Psoas muscle (tissue), 8 donors: ENCODE measurements around the gene CNGA2. TPM values are rescaled to one million over a fixed set of nuclear protein-coding genes. Genes with fewer than 3 reads are reported as not detected.

Experiments used
- ATAC-seq, 4 donors: fragments of 200-7000 bp; cut with Tn5 transposase; one replicate each; pipeline ENCODE4 v1.9.1; 2020; ENCODE audit warnings: moderate library complexity in 3 of 4, mild to moderate bottlenecking in 2 of 4
- DNase-seq, 2 donors: peaks; one replicate each; pipeline ENCODE4 v3.0.0-alpha.2; 2020
- H3K27ac ChIP-seq: fragments of 200-600 bp; one replicate; pipeline ENCODE4 v1.8.0; 2022
- H3K27me3 ChIP-seq, 3 donors: fragments of 200-600 bp in 1 of 3; one replicate each; pipeline versions ENCODE4 v1.6.1 to v1.8.0; 2013 to 2022; ENCODE audit warnings: low read length in 2 of 3, mild to moderate bottlenecking in 2 of 3, moderate library complexity in 1 of 3; ENCODE audit not compliant: insufficient read depth in 3 of 3
- H3K36me3 ChIP-seq, 2 donors: fragments of 200-600 bp in 1 of 2; one replicate each; pipeline versions ENCODE4 v1.6.1 to v1.8.0; 2013 to 2022; ENCODE audit warnings: low read depth in 1 of 2, mild to moderate bottlenecking in 1 of 2, moderate library complexity in 1 of 2; ENCODE audit not compliant: insufficient read depth in 1 of 2
- H3K4me1 ChIP-seq: fragments of 200-600 bp; one replicate; pipeline ENCODE4 v1.8.0; 2022
- H3K4me3 ChIP-seq: fragments of 200-600 bp; one replicate; pipeline ENCODE4 v1.8.0; 2022; ENCODE audit warnings: mild to moderate bottlenecking
- H3K9me3 ChIP-seq: fragments of 200-600 bp; one replicate; pipeline ENCODE4 v1.8.0; 2022
- CTCF ChIP-seq: fragments of 200-600 bp; IDR thresholded peaks from one replicate; pipeline ENCODE4 v1.8.0; 2022; ENCODE audit warnings: antibody characterized with exemption
- WGBS, 3 donors: extraction: QIAGEN DNeasy Blood & Tissue Kit; methylation state at CpG; one replicate each; pipeline versions ENCODE4 v1.1.6 to v1.1.7; 2013; 5-methylcytosine and 5-hydroxymethylcytosine counted together
- intact Hi-C, 2 donors: fragments of 100-400 bp; cut with DNase I; formaldehyde crosslinking; loops; one replicate each; pipeline versions ENCODE4 v1.11.0 to v1.14.2; 2022
- polyA plus RNA-seq, 3 donors: library from polyadenylated mRNA; stranded (reverse); fragments of 200-250 nt; gene quantifications; one replicate each; pipeline ENCODE4 v1.2.3, GENCODE V29; 2013
- total RNA-seq, 4 donors: library from RNA; stranded (reverse); fragmentation: NEBNext Ultra II Directional in 2 of 4; extraction: Animal tissue kit (Norgen Biotek cat#: 25700) in 2 of 4; gene quantifications; one replicate each; pipeline versions ENCODE4 v1.2.1 to v1.2.4, GENCODE V29; 2021 to 2023
- donor health status: healthy with polysubstance abuse.
- donor health status: DM: no; HTN: no; CAD: no; lungs with moderate emphysema.
- donor health status: Bipolar disorder and iron deficiency.
- donor health status: healthy.
- donor health status: DM: yes; HTN: yes; CAD: no.
- donor health status: DM: no; HTN: no; CAD: no.
- donor health status: DM: no; HTN: no; CAD: no.
- donor health status: DM: yes; HTN: yes; CAD: no.

Gene CNGA2
- total and polyA plus RNA-seq, 7 donors: not detected

- H3K27me3 ChIP-seq: peaks cover 0 to 13% (median 3%) of the 10 kb centered on the region in 3 donors
- ATAC-seq (no peak), DNase-seq (no peak)
- H3K9me3 ChIP-seq: no peaks in the 10 kb centered on the region
- H3K36me3 ChIP-seq: no peaks in the 10 kb centered on the region
- intact Hi-C loops: no loop called here
- no peaks in the 10 kb centered on the region for H3K4me1 ChIP-seq
- no peak for TF ChIP-seq CTCF
- H3K4me3 ChIP-seq: no peak overlapping the region
- WGBS, 3 donors: 87 to 95% (median 94%) methylated on average over 9 of the region's 9 CpGs
- H3K27ac ChIP-seq: no peak overlapping the region
Measured at GRCh38 chrX:151699746-151700145, 34.8 kb upstream of the CNGA2 start.

- H3K4me1 ChIP-seq: no peaks in the 10 kb centered on the region
- no peak for DNase-seq
Measured at GRCh38 chrX:151700581-151700980, 34.0 kb upstream of the CNGA2 start.

GRCh38 chrX:151701071-151701470, 33.5 kb upstream of the CNGA2 start:
- Histone ChIP-seq H3K9me3 (no peaks in the 10 kb centered on the region), H3K4me3 (no peak overlapping the region), H3K4me1 (no peaks in the 10 kb centered on the region), H3K27ac (no peak overlapping the region), H3K36me3 (no peaks in the 10 kb centered on the region), H3K27me3 (peaks cover 0 to 4% (median 0%) of the 10 kb centered on the region in 3 donors)
- DNase-seq (no peak), ATAC-seq (no peak)
- no peak for TF ChIP-seq CTCF
- intact Hi-C loops: no loop called here
- WGBS, 3 donors: 95 to 100% (median 98%) methylated on average over 4 of the region's 4 CpGs

More at GRCh38 chrX:151700581-151700980, 34.0 kb upstream of the CNGA2 start:
- TF ChIP-seq CTCF: no peak
- H3K36me3 ChIP-seq: no peaks in the 10 kb centered on the region
- intact Hi-C loops: no loop called here
- 91 to 97% (median 95%) methylated on average over 13 to 16 of the region's 16 CpGs for WGBS, 3 donors
- H3K4me3 ChIP-seq: no peak overlapping the region
- no peak for ATAC-seq
- peaks cover 0 to 9% (median 2%) of the 10 kb centered on the region in 3 donors for H3K27me3 ChIP-seq
- H3K27ac ChIP-seq: no peak overlapping the region
- no peaks in the 10 kb centered on the region for H3K9me3 ChIP-seq

- no peaks in the 10 kb centered on the region for H3K9me3 ChIP-seq
- WGBS, 3 donors: 83 to 96% (median 96%) methylated on average over 7 of the region's 7 CpGs
- H3K4me3 ChIP-seq: no peak overlapping the region
- intact Hi-C loops: no loop called here
- TF ChIP-seq CTCF: no peak
- DNase-seq (no peak), ATAC-seq (no peak)
- H3K4me1 ChIP-seq: no peaks in the 10 kb centered on the region
- no peak overlapping the region for H3K27ac ChIP-seq
- peaks cover 0 to 3% (median 0%) of the 10 kb centered on the region in 3 donors for H3K27me3 ChIP-seq
- H3K36me3 ChIP-seq: no peaks in the 10 kb centered on the region
Measured at GRCh38 chrX:151701531-151701930, 33.0 kb upstream of the CNGA2 start.

- no peak overlapping the region for H3K4me3 ChIP-seq
- H3K9me3 ChIP-seq: no peaks in the 10 kb centered on the region
- no peaks in the 10 kb centered on the region for H3K4me1 ChIP-seq
- peaks cover 0 to 3% (median 0%) of the 10 kb centered on the region in 3 donors for H3K27me3 ChIP-seq
- DNase-seq (no peak), ATAC-seq (no peak)
- H3K36me3 ChIP-seq: no peaks in the 10 kb centered on the region
- no peak for TF ChIP-seq CTCF
- 83 to 92% (median 84%) methylated on average over 8 to 9 of the region's 9 CpGs for WGBS, 3 donors
- no peak overlapping the region for H3K27ac ChIP-seq
- intact Hi-C loops: no loop called here
Measured at GRCh38 chrX:151702026-151702714, 32.4 kb upstream of the CNGA2 start.
